GM21360 (cell line): Measurements from ENCODE around the gene POLL.

Experiments
- ATAC-seq: cut with Tn5 transposase; IDR thresholded peaks from one replicate; pipeline ENCODE4 v1.9.1; 2021; ENCODE audit warnings: mild to moderate bottlenecking, moderate library complexity; ENCODE audit not compliant: unreplicated experiment

POLL gene

DNA sequence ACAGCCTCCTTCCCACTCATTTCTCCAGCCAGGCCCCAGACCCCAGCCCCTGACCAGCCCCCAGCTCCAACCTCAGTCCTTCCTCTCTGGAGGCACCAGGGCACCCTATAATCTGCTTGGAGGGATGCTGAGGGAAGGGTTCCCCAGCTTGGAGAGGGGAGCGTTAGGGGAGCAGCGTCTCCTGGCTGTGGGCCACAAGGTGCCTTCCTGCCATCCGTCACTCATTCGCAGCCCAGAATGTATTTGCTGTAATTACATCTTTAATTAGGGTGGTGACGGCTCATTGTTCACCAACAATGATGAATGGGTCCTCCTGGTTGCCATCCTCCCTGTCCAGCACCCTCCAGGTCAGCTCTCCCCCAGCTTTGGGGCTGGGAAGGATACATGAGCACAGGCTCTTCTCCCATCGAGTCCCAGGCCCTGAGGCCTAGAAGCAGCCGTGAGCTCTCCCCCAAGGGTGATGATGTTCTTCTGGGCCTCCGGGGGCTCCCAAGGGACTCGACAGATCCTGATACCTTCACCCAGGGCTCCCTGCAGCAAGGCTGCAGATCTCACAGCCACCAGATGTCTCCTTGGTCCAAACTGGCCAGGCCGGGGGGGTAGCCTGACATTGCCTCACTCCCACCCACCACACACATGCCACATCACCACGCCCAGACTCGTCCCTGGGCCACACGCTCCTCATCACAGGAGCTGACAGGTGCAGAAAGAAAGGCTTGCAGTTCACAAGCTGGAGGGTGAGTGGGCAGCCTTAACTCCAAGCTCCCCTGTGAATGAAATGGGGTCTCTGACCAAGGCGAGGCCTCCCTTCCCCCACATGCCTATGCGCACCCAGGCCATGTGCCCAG, 26.8 kb downstream of the POLL start:
- no peak for ATAC-seq

DNA sequence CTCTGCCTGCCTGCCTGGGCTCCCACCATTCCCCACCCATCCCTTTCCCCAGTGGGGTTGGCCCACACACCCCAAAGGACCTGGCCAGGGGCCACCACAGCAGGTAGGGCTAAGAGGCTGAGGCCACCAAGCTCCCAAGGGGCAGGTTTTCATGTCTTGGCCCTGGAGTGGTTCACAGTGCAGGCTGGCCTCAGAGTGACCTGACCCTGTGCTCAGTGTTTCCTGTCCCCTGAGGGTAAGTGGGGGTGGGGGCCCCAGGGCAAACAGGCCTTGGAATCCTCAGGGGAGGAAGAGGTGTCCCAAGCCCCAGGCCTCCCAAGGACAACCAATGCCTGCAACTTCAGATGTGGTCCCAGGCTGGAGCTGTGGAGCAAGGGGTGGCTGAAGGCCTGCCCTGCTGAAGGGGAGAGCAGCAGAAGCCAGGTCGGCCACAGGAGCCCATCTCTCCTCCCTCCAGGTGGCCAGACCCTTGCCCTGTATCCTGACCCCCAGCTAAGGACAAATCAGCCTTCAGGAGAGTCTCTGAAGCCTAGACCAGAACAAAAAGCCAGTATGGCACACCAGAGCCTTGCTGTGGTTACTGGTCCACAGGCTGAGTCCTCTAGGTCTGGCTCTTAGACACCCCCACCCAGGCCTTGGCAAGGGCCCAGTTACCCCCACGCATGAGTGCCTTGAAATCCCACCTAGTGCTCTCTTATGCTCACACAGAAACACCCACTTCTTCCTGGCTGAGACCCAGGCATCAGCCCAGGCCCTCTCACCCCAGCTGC, 27.6 kb downstream of the POLL start:
- no peak for ATAC-seq

DNA sequence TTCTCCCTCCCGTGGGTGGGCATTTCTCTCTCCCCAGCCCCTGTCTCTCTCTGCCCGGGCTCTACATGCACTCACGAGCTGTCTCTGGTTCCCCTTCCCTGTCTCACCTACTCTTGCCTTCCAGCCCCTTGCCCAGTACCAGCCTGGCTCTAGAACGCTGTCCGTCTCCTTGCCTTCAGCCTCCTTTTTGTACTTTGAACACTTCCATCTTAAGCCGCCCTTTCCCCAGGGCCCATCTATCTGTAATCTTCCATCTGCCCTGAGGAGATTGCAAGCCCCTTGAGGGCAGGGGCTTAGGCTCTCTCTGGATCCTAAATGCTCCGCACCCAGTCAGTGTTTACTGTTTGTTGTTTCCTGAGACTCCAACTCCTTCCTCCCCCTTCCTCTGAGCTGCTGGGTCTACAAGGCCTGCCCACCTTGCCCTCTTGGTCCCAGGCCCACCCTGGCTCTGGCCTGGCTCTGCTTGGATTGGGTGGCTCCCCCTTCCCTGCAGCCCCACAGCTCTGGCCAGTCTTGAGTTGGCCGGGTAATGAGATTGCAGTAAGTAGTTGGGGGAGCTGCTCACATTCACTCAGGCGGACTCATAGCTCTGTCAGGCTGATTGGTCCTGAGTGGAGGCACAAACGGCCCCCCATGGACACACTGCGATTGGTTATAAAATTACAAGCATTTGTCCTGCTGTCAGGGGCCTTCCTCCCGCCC, 28.3 kb downstream of the POLL start:
- ATAC-seq: no peak

DNA sequence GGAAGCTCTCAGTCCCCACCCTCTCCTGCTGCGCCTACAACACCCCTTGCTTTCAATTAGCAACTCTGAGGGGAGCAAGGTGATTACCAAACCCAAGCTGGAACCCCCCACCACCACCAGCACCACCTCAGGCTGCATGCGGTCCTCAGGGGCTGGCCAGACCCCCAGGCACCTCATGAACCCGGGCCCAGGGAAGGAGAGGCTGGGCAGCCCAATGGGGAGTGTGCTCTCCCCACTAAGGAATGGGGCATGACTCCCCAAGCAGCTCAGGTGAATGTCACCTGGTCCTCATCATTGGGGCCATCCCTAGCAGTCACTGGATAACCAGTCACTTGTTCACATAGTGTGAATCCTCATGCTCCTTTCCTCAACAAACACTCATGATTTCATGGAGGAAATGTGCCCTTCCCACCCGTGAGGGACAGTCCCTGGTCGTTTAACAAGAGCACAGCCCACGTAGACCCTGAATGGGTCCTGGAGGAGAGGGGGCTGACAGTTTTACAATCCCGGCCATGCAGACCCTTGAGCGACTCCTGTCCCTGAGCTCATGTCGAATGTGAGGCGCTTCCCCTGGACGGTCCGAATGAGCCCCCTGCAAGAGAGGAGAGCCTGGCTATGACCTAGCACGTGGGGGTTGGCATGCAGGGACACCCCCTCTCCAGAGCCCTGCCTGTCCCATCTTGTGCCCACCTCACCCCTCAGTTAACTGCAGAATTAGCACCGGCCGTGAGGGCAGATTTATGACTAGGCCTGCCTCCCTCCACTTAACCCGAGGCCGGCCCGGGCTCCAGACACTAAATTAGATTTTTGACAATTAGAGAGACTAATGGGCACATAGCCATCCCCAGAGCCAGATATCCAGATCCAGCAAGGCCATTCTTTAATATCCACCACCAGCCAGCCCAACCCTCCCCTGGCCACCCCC, 29.1 kb downstream of the POLL start:
- no peak for ATAC-seq

DNA sequence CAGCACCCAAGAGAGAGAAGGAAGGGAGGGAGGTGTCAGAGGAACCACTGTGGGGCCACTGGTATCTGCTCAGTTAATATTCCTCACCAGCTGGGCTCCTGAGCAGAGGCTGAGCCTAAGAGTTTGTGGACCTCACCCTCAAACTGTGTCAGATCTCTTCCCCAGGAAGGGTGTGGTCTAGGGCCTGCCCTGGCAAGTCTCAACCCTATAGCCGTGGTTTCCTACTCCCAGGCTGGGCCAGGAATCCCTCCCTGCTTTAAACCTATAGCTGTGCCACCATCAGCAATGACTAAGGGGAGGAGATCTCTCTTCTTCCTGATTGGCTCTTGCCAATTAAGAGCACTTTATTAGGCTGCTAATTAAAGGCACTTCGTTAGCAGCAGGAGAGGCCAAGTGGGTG, 29.9 kb downstream of the POLL start:
- no peak for ATAC-seq

DNA sequence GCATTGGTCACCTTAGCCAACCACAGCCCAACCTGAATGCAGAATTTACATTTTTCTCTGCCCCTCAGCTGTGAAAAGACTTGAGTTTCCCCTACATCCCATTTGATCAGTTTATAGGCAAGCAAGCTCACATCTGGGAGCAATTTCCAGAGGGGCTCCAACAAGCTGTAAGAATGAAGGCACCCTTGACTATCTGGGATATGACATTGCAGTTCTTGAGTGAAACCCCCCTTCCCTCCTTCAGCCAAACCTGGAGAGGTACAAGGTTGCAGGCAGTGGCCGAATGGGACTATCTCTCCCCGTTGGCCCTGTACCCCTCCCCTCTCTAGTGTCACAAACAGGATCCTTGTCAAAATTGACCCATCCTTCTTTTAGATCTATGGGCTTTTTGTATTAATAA, 30.5 kb downstream of the POLL start:
- ATAC-seq: no peak

DNA sequence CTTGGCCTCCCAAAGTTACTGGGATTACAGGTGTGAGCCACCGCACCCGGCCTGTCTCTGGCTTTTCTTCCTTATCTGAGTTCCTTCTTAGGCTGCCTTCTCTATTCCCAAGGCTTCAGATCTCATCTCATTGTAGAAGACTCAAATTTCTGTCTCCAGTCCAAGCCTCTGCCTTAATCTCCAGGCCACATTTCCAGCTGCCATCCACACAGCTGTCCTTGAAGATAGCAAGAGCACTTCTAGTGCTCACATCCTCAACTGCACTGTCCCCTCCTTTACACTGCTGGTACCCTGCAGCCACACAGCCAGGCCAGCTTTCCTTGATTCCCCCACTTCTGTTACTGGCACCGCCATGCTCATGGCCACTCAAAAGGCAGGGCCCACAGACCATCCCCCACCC, 35.6 kb downstream of the POLL start:
- no peak for ATAC-seq

DNA sequence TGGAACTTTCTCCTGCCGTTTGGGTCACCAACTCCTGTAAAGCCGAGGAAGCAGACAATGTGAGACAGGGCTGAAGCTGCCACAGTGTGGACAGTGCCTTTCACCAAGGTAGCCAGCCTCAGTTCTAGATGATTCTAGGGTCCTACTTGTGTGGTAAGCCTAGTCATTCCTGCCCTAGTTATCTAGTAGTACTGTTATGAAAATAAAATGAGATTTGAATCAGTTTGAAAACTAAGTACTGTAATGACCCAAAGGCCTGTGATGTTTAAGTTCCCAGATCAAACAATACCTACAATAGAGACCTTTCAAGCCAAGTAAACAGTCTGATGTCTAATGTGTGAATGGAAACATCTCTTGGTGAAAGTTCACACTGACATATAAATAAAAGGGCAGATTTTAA, 37.1 kb downstream of the POLL start:
- no peak for ATAC-seq

DNA sequence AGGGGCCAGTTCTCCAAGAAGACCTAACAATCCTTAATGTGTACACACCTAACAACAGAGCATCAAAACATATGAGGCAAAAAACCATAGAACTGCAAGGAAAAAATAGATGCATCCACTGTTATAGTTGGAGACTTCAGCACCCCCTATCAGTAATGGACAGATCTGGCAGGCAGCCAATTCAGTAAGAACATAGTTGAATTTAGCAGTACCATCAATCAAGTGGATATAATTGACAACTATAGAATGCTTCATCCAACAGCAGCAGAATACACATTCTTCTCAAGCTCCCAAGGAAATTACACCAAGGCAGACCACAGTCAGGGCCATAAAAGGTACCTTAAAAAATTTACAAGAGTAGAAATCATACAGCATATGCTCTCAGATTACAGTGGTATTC, 42.2 kb downstream of the POLL start:
- ATAC-seq: no peak

DNA sequence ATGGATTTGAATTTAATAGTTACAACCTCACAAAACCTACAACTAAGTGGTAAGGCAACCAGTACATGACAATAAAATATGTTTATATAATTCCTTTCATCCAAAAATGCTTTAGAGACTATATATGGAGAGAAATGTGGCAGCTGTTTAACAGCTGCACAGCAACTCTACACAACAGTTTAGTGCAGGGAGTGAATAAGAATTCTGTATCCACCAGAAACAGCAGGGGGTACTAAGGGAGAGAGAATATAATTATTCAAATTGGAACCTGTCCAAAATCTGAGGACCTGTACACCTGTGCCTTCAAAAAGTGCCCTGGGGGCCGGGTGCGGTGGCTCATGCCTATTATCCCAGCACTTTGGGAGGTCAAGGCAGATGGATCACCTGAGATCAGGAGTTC, 49.6 kb downstream of the POLL start:
- no peak for ATAC-seq

DNA sequence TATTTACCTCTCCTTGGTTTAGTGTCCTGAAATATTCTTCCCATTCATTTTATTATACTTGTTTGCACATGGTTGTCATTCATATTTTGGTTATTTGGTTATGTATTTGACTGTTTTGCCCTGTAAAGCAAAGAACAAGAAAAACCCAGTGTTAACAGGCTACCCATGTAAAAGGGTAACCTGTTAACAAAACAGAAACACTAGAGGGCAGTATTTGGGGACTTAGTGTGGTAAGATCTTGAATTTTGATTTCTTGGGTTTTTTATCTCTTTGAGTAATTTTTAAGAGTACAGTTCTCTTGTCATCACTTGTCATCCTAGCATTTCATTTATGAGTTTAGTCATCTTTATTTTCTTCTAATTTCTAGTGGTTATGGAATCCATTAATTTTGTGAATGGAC, 51.3 kb downstream of the POLL start:
- ATAC-seq: no peak

DNA sequence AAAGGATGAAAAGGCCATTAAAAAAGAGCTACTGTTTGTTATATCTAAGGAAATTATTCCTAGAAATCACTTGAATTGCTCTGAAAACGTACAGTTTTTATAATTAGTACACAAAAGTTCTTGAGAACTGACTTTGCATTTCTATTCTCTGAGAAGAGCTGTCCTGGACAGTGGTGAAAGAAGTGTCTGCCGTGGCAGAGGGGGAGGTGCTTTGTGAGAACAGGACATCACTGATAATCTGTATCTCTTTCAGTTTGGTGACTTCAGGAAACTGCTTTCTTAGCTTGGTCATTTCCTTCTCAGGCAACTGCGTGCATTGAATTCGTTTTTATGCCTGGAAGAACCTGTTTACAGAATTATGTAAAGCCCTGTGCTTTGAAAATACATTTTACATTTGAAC, 52.1 kb downstream of the POLL start:
- ATAC-seq: no peak

DNA sequence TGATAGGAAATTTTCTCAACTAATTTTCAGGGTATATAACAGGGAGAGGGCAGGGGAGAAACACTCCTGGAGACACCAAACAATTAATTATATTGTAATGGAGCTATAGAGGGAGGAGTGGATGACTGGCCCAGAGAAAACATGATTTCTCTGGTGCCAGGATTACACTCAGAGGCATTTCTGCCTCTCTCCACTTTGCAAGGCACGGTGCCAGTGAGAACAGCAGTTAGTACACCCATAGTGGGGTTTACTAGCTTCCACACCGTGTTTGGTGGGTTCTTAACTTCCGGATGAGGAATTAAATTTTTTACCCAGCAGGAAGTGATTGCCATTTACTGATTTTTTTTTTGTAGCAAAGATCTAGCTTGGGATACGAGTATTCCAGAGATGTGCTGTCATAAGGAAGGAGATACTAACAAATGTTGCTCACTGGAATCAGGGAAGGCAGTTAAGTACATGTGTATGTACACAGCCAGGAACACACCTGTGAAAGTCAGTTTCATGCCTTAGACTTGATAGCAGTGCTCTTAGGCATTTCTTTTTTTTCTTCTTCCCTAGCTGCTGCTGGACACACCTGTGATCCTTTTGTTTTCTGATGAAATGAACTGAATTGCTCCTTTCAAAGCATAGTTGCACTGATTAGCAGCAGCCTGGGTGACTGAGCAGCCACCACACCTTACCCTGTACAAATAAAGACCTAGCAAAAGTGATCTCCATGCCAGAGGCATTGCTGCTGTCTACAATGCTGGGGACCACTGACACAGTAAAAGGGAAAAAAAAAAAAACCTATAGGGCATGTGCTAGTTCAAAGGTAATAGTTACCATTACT, 58.1 kb downstream of the POLL start:
- ATAC-seq: no peak

DNA sequence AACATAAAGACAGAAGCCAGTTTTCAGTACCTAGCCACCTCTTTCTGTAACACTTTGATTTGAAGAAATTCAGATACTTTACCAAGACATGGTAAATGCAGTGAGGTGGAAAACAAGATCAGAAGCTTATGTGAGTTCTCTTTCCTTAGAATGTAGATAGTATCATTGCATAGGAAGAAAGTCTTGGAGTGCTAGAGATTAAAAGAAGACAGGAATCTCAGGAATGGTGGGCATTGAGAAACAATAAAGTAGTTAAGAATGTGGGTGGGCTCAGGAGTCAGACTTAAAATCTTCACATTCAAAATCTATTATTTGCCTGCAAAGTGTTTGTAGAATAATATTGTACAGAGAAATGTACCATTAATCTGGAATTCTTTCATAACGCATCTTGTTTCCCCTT, 58.9 kb downstream of the POLL start:
- ATAC-seq: no peak
